Measurements from ENCODE around the gene CCDC149. TPM values are rescaled to one million over a fixed set of nuclear protein-coding genes. Genes with fewer than 3 reads are reported as not detected.

CCDC149 gene
- total RNA-seq, 2 experiments from 2014 or later: 0.25 to 0.69 TPM

DNA sequence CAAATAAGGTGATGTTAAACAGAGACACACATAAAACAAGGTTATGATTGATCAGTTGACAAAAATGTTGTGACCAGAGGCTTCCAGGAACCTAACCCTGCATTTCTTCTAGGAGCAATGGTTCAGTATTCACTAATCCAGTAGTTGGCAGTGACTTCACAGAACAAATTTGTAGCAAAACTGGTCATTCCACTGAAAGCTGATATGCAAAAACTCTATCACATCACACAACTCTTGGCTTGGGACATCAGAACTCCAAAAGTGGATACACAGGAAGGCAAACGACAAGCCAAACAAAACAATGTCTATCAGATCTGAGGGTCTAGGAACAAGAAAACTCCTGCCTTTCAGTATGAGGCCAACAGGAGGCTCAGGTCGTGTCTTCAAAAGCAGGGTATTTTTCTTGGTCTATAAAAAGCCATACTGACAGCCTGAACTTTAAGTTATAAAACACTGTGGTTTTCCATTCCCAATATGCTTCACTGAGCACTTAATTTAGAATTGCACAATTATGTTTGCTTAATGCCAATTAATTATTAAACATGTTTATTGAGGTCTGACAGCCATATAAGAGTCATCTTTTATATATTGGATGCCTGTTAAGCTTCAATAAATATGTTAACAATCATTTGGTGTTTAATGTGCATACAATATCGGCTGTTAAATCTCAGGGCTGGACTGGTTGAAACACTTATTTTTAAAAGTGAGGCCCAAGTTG is 71.9 kb downstream of the CCDC149 start:
- Mint-ChIP-seq H3K4me1 (ENCODE audit: low read depth) (no peaks in the 10 kb centered on the region), H3K36me3 (ENCODE audit: low read depth) (no peaks in the 10 kb centered on the region), H3K27me3 (no peaks in the 10 kb centered on the region), H3K9me3 (no peaks in the 10 kb centered on the region), H3K4me3 (no peak overlapping the region), H3K27ac (no peak overlapping the region)
- no peaks in the 10 kb centered on the region for H3K36me3 ChIP-seq (ENCODE audit: insufficient read depth, low read length)
- no peak overlapping the region for H3K27ac ChIP-seq (ENCODE audit: low read depth in 1 of 2, low read length in 2 of 2)
- TF ChIP-seq, protein P1, sequence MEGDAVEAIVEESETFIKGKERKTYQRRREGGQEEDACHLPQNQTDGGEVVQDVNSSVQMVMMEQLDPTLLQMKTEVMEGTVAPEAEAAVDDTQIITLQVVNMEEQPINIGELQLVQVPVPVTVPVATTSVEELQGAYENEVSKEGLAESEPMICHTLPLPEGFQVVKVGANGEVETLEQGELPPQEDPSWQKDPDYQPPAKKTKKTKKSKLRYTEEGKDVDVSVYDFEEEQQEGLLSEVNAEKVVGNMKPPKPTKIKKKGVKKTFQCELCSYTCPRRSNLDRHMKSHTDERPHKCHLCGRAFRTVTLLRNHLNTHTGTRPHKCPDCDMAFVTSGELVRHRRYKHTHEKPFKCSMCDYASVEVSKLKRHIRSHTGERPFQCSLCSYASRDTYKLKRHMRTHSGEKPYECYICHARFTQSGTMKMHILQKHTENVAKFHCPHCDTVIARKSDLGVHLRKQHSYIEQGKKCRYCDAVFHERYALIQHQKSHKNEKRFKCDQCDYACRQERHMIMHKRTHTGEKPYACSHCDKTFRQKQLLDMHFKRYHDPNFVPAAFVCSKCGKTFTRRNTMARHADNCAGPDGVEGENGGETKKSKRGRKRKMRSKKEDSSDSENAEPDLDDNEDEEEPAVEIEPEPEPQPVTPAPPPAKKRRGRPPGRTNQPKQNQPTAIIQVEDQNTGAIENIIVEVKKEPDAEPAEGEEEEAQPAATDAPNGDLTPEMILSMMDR (IDR thresholded peaks at IDR 0.05): no peak
- ATAC-seq (ENCODE audit: poor library complexity) (no peak), DNase-seq (no peak)
- H3K27me3 ChIP-seq (ENCODE audit: control insufficient read depth in 1 of 2, insufficient read depth in 2 of 2, low read length in 2 of 2): no peaks in the 10 kb centered on the region
- no peaks in the 10 kb centered on the region for H3K4me1 ChIP-seq (ENCODE audit: insufficient read depth, low read length)
- H3K9me3 ChIP-seq (ENCODE audit: control insufficient read depth in 1 of 2, insufficient read depth in 1 of 2, low read length in 2 of 2): peaks cover 0 to 11% of the 10 kb centered on the region in 2 experiments
- CTCF ChIA-PET: no interaction called here
- POLR2A ChIA-PET: no interaction called here
- intact Hi-C loops (cut with DNase I, micrococcal nuclease): no loop called here
- no peak overlapping the region for H3K4me3 ChIP-seq (ENCODE audit: low read length)

DNA sequence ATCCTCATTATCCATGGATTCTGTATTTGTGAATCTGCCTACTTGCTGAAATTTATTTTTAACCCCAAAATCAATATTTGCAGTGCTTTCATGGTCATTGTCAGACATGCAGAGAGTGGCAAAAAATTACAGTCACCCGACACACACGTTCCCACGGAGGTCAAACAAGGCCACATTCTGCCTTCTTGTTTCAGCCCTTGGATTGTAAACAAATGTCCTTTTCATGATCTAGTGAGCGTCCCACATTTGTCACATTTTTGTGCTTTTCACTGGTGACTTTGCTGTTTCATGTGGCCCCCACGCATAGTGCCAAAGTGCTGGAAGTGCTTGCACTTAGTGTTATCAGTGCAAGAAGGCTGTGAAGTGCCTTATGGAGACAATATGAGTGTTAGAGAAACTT is 72.5 kb downstream of the CCDC149 start:
- intact Hi-C loops (cut with DNase I, micrococcal nuclease): no loop called here
- peaks cover 0 to 11% of the 10 kb centered on the region in 2 experiments for H3K9me3 ChIP-seq (ENCODE audit: control insufficient read depth in 1 of 2, insufficient read depth in 1 of 2, low read length in 2 of 2)
- H3K4me3 ChIP-seq (ENCODE audit: low read length): no peak overlapping the region
- H3K27me3 ChIP-seq (ENCODE audit: control insufficient read depth in 1 of 2, insufficient read depth in 2 of 2, low read length in 2 of 2): no peaks in the 10 kb centered on the region
- TF ChIP-seq, protein P1 (IDR thresholded peaks at IDR 0.05): no peak
- Mint-ChIP-seq H3K27me3 (no peaks in the 10 kb centered on the region), H3K4me3 (no peak overlapping the region), H3K4me1 (ENCODE audit: low read depth) (no peaks in the 10 kb centered on the region), H3K9me3 (no peaks in the 10 kb centered on the region), H3K36me3 (ENCODE audit: low read depth) (no peaks in the 10 kb centered on the region), H3K27ac (no peak overlapping the region)
- no peak overlapping the region for H3K27ac ChIP-seq (ENCODE audit: low read depth in 1 of 2, low read length in 2 of 2)
- ChIA-PET CTCF (no interaction called here), POLR2A (no interaction called here)
- no peaks in the 10 kb centered on the region for H3K4me1 ChIP-seq (ENCODE audit: insufficient read depth, low read length)
- no peak for DNase-seq
- ATAC-seq (ENCODE audit: poor library complexity): no peak
- H3K36me3 ChIP-seq (ENCODE audit: insufficient read depth, low read length): no peaks in the 10 kb centered on the region

DNA sequence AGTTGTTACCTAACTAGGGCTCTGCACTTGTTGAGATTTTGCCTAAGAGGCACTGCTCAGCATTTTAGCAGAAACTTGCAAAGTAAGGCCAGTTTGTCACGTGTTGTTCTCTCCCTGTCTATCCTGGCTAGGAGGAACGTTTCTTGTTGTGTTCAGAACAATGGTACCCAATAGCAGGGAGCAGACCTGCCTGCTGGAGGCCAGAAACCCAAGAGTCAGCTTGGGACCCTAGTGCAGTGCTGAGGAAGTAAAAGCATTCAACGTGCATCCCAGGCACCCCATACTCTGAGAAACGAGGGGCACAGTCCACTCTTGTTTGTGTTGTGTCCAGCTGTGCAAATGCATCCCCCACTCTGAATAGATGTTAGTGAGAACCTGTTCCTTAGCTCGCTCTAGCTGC is 75.1 kb downstream of the CCDC149 start:
- H3K4me3 ChIP-seq (ENCODE audit: low read length): no peak overlapping the region
- no peak overlapping the region for H3K27ac ChIP-seq (ENCODE audit: low read depth in 1 of 2, low read length in 2 of 2)
- Mint-ChIP-seq H3K36me3 (ENCODE audit: low read depth) (no peaks in the 10 kb centered on the region), H3K9me3 (no peaks in the 10 kb centered on the region), H3K4me1 (ENCODE audit: low read depth) (no peaks in the 10 kb centered on the region), H3K4me3 (no peak overlapping the region), H3K27ac (no peak overlapping the region), H3K27me3 (no peaks in the 10 kb centered on the region)
- POLR2A ChIA-PET: no interaction called here
- TF ChIP-seq, protein P1 (IDR thresholded peaks at IDR 0.05): no peak
- ATAC-seq (ENCODE audit: poor library complexity) (no peak), DNase-seq (no peak)
- peaks cover 0 to 11% of the 10 kb centered on the region in 2 experiments for H3K9me3 ChIP-seq (ENCODE audit: control insufficient read depth in 1 of 2, insufficient read depth in 1 of 2, low read length in 2 of 2)
- no peaks in the 10 kb centered on the region for H3K4me1 ChIP-seq (ENCODE audit: insufficient read depth, low read length)
- intact Hi-C loops (cut with DNase I, micrococcal nuclease): no loop called here
- no peaks in the 10 kb centered on the region for H3K36me3 ChIP-seq (ENCODE audit: insufficient read depth, low read length)
- H3K27me3 ChIP-seq (ENCODE audit: control insufficient read depth in 1 of 2, insufficient read depth in 2 of 2, low read length in 2 of 2): no peaks in the 10 kb centered on the region
- CTCF ChIA-PET: no interaction called here

All from CD4-positive, alpha-beta T cell (primary cell).